Measurements from ENCODE around the gene GPS2. TPM values are rescaled to one million over a fixed set of nuclear protein-coding genes. Genes with fewer than 3 reads are reported as not detected.

The GPS2 gene
- total RNA-seq, 1 donor from 2014 or later: 66.1 TPM

DNA sequence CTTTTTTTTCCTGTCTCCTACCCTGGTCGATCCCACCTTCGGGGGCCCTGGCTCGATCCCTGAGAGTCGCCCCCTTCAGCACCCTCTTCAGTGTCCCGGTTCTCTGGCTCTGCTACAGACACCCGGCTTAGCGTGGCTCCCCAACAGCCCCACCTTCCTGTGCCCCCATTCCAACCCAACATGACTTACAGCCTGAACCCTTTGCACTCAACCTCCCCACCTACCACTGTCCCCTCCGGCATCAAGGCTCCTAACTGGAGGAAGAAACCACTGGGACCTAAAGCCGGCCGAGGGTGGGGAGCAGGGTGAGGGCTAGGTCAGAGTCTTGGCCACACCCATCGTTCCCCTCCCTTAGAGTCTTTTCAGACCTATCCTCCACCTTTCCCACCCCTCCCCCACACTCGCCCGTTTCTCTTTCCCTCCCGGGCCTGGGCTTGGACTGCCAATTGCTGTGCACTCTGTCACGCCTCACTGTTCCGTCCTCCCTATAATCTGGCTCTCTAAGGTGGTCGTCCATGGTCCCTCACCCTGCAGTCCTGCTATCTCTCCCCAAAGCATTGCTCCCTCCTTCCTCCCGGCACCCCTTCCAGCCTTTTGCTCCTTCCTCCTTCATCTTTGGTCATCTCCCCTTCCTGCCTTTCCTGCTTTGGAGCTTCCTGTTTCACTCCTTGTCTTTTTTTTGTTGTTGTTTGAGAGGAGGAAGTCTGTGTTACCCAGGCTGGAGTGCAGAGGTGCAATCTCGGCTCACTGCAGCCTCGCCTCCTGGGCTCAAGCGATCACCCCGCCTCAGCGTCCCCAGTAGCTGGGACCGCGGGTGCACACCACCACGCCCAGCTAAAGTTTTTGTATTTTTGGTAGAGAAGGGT, 52.0 kb downstream of the GPS2 start:
- Histone ChIP-seq H3K36me3 (peaks cover 13% of the 10 kb centered on the region), H3K4me1 (peaks cover 33% of the 10 kb centered on the region), H3K27me3 (ENCODE audit: low read depth) (peaks cover 76% of the 10 kb centered on the region), H3K27ac (replicated peaks) (no peak overlapping the region), H3K4me3 (peak overlapping the region; percentile 68), H3K9me3 (replicated peaks) (no peaks in the 10 kb centered on the region)
- TF ChIP-seq, protein P1, sequence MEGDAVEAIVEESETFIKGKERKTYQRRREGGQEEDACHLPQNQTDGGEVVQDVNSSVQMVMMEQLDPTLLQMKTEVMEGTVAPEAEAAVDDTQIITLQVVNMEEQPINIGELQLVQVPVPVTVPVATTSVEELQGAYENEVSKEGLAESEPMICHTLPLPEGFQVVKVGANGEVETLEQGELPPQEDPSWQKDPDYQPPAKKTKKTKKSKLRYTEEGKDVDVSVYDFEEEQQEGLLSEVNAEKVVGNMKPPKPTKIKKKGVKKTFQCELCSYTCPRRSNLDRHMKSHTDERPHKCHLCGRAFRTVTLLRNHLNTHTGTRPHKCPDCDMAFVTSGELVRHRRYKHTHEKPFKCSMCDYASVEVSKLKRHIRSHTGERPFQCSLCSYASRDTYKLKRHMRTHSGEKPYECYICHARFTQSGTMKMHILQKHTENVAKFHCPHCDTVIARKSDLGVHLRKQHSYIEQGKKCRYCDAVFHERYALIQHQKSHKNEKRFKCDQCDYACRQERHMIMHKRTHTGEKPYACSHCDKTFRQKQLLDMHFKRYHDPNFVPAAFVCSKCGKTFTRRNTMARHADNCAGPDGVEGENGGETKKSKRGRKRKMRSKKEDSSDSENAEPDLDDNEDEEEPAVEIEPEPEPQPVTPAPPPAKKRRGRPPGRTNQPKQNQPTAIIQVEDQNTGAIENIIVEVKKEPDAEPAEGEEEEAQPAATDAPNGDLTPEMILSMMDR (IDR thresholded peaks at IDR 0.05; ENCODE audit: borderline replicate concordance): no peak
- intact Hi-C loops (cut with micrococcal nuclease): no loop called here
- DNase-seq: no peak

Other genes with a start within 250 kb of the GPS2 start
- gene CLEC10A, start 235.1 kb downstream of the GPS2 start, total RNA-seq: 2.9 TPM
- 0.22 TPM for gene ASGR2, start 200.5 kb downstream of the GPS2 start, total RNA-seq
- 0.14 TPM for gene ASGR1, start 136.0 kb downstream of the GPS2 start, total RNA-seq
- 14.0 TPM for gene DLG4, start 95.5 kb downstream of the GPS2 start, total RNA-seq
- 1,845 TPM for gene ACADVL, start 95.4 kb downstream of the GPS2 start, total RNA-seq
- gene DVL2, start 80.8 kb downstream of the GPS2 start, total RNA-seq: 19.8 TPM
- 22.0 TPM for gene PHF23, start 75.9 kb downstream of the GPS2 start, total RNA-seq
- 394 TPM for gene GABARAP, start 72.9 kb downstream of the GPS2 start, total RNA-seq
- gene CTDNEP1, start 63.6 kb downstream of the GPS2 start, total RNA-seq: 105 TPM
- gene ELP5, start 63.1 kb downstream of the GPS2 start, total RNA-seq: 62.5 TPM
- 1.6 TPM for gene CLDN7, start 52.9 kb downstream of the GPS2 start, total RNA-seq
- gene SLC2A4, start 33.6 kb downstream of the GPS2 start, total RNA-seq: 146 TPM
- 0.77 TPM for gene YBX2, start 20.7 kb downstream of the GPS2 start, total RNA-seq
- gene EIF5A, start 7.7 kb downstream of the GPS2 start, total RNA-seq: 250 TPM
- 31.9 TPM for gene NEURL4, start 14.0 kb upstream of the GPS2 start, total RNA-seq
- 13.4 TPM for gene ACAP1, start 21.2 kb upstream of the GPS2 start, total RNA-seq
- gene KCTD11, start 36.8 kb upstream of the GPS2 start, total RNA-seq: 3.9 TPM
- gene TMEM95, start 39.8 kb upstream of the GPS2 start, total RNA-seq: not detected
- gene TNK1, start 65.7 kb upstream of the GPS2 start, total RNA-seq: 1.8 TPM
- gene PLSCR3, start 79.2 kb upstream of the GPS2 start, total RNA-seq: 20.1 TPM
- gene TMEM256, start 88.7 kb upstream of the GPS2 start, total RNA-seq: 67.8 TPM
- gene NLGN2, start 92.5 kb upstream of the GPS2 start, total RNA-seq: 9.3 TPM
- gene SPEM1, start 105.0 kb upstream of the GPS2 start, total RNA-seq: not detected
- gene SPEM2, start 110.3 kb upstream of the GPS2 start, total RNA-seq: not detected
- gene SPEM3, start 113.5 kb upstream of the GPS2 start, total RNA-seq: not detected
- gene TMEM102, start 120.1 kb upstream of the GPS2 start, total RNA-seq: 2.7 TPM
- 6.5 TPM for gene FGF11, start 124.2 kb upstream of the GPS2 start, total RNA-seq
- gene CHRNB1, start 129.7 kb upstream of the GPS2 start, total RNA-seq: 8.7 TPM
- gene ZBTB4, start 164.3 kb upstream of the GPS2 start, total RNA-seq: 63.4 TPM
- not detected for gene SLC35G6, start 166.1 kb upstream of the GPS2 start, total RNA-seq
- 38.7 TPM for gene POLR2A, start 169.0 kb upstream of the GPS2 start, total RNA-seq
- gene TNFSF12, start 233.7 kb upstream of the GPS2 start, total RNA-seq: 29.9 TPM
- gene TNFSF13, start 243.4 kb upstream of the GPS2 start, total RNA-seq: 6.3 TPM
- gene SENP3, start 246.6 kb upstream of the GPS2 start, total RNA-seq: 29.5 TPM